Daoy (cell line): ENCODE data around the gene SHC1. TPM values are rescaled to one million over a fixed set of nuclear protein-coding genes. Genes with fewer than 3 reads are reported as not detected.

Experiments used
- DNase-seq: peaks from one replicate; pipeline ENCODE4 v3.0.0-alpha.2; 2015; ENCODE audit warnings: low read depth
- total RNA-seq: library from RNA; depleted of rRNA; stranded (reverse); fragments of >200 nt; shearing (Covaris generic); gene quantifications from 2 replicates; pipeline ENCODE4 v1.2.3, GENCODE V29; 2014

SHC1 gene
- total RNA-seq, 1 experiment from 2014 or later = 126 TPM

DNA sequence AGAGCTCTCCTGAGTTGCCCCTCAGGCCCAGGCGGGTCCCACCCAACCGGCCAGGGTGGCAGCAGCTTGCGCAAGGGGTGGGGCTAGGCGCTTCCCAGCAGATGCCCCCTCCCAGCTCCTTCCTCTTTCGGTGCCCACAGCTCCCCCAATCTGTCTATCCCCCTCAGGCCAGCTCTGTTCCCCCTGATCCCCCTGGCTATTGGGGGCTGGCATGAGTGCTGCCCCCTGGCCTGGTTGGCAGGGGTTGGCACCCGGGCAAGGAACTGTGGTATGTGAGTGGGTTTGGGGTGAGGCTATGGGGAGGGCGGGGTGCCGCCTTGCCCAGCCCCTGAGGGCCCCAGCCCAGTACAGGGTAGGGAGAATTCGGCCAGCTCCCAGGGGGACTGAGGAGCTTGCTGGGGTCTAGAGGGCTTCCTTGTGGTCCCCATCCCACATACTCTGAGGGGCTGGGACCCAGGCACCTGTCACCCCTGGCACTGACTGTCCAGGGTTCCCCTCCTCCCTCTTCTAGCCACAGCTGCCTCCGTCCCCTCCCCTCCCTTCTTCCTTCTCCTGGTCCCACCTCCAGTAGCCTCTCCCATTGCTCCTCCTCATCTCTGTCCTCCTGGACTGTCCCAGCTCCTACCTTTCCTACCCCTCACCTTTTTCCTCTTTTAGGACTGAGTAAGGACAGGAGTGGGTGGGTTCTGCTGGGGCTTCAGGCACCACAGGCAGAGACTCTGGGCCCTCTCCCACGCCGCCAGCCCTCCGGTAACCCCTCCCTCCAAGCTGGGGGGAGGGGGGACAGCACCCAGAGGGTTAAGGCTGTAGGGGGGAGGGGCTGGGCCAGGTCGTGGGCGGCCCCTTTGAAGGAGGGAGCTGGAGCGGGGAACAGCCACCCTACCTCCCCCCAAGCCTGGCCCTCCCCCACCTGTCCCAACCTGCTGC, 37.7 kb upstream of the SHC1 start:
- no peak for DNase-seq

DNA sequence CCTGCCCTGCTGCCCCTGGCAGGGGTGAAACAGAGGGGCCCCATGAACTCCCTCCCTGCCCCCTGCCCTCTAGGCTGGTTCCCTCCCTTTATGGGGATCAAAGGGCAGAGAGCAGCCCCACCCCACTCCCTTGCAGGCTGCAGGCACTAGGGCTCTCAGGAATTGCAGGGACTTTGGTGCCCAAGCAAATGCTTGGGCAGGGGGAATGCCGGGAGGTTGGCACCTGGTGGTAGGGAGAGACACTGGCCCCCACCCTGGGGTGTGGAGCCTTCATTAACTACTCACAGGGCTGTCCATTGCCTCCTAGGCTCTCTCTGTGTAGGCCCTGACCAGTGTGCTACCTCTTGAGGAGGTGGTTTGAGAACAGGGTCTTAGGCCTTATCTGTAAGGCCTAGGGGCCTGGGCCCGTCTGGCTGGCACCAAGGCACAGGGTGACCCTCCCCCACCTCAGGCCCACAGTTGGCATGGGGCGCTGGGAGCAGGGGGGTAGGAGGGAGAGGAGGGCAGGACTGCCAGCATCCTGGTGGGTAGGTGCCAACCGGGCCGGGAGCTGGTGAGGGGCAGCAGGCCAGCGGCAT, 36.8 kb upstream of the SHC1 start:
- no peak for DNase-seq

DNA sequence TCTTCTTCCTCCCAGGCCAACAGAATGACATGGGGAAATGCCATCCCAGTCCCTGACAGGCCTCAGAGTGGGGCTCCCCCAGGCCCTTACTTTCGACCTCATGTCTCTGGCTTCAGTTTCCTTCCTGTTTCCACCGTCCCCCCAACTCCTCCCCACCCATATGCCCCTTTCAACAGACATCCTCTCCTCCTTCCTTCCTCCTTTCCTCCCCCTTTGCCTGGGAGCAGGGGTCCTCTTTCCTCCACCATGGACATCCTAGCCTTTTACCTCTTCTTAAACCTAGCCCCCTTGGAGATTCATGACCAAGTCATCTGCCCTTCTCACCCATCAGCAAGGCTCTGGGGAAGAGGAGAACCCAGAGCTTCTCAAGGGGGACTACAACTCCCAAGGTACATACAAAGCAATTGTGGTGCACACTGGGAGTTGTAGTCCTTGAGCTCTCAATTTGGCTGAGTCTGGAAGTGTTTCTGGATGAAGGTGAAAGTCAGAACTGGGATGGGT, 36.1 kb upstream of the SHC1 start:
- no peak for DNase-seq

GRCh38 chr1:155005076-155006011, 34.8 kb upstream of the SHC1 start:
- DNase-seq = peak; percentile 49

DNA sequence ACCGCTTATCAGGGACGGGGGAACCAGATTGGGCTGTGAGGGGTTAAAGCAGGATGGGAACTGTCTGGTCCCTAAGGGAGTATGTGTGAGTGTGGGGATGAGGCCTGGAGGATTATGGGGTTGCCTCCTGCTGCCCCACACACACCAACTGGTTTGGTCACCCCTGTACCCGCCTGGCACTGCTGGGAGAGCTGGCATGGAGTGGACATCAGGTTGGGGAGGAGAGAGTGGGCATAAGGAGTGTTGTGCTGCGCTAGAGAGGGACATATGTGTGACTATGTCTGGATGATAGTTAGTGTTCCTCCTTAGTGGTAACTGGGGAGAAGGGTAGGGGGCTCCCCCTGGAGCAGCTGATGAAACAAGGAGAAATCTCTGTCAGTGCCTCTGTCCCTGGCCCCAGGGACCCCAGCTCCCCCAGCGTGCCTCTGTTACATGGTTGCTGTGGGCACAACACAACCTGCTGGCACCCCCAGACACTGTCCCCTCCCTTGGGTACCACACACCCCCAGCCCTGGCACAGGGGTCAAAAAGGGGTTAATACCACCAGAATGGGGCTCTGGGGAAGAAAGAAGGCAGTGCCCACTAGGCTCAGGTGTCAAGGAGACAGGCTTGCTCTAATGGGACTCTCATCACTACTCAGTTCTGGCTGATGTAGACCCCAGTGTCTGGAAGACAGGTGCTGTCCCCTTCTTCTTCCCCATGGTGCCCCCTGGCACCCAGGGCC, 34.0 kb upstream of the SHC1 start:
- DNase-seq = no peak

DNA sequence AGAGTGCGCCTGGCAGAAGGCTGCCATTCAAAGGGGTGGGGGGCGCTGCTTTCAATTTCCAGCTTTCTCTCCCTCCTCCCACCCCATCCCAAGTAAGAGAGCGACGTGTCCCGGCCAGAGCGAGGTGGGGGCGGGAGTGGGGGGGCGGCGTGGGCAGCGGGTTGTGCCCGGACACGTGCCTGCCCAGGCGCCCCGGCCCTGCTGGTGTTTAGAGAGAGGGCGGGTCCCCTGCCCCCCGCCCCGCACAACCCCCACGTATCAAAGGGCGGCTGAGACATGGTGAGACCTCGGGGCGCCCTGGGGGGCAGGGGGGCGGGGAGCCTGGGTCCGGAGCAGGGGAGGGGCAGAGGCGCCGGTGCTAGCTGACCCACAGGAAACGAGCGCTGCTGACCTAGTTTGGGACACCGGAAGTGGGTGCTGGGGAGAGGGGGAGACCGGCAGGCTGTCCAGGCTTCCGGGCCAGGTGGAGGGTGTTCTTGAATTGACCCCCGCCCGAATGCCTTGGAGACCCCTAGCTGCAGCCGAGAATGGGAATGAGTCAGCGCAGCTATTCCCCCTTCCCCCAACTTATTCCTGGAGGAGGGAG, 33.3 kb upstream of the SHC1 start:
- peak; percentile 68 for DNase-seq

DNA sequence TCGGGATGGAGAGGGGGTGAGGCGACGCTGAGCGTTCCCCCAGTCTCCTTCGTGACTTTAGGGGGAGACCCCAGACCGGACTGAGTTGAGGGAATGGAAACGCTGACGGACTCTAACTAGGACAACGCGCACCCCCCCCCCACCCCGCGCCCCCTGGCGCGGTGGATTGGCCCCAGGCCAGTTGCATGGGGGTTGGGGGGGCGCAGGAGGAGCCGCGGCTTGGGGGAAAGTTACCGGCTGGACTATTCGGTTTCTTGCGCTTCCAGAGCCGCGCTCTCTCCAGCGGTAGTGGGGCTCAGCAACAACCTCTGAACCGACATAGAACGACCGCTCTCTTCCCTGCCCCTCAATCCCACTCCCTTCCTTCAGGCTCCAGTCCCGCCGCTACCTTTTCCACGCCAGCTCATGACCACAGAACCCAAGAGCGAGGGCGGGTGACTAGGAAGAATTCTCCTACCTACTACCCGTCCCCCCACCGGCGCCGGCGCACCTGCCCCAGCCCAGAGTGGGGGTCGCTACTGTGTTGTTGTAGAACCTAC, 32.7 kb upstream of the SHC1 start:
- DNase-seq = peak; percentile 54

DNA sequence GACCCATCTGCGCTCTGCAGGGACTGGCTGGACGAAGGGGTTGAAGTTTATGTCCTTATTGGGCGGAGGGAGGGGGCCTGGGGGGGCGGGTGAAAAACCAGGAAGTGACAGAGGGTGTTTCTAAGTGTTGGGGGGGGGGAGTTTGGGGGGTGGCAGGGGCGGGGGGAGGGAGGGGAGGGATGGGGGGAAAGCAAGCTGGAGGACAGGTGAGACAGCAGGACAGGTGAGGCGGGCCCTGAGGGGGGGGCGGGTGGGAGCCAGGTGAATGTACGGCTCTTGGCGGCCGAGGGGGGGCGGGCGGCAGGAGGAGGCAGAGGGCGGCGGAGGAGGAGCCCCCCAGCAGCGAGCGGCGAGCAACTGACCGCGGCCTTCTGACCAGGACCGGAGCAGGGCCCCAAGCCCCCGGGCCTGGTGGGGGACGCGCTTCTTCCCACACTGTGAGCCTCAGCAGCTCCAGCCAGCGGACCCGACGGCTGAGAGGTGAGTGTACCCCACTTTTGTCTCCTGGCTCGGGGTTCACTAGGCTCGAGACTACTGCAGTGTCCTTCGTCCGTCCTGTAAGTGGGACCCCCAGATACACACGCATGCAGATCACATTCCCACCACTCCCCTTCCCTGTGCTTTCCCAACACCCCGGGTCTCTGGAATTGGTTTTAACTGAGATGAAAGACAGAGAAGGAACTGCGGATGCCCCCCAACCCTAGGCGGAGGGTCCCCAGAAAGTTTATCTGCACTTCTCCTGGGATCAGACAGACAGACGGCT, 32.1 kb upstream of the SHC1 start, which contains the start of gene ZBTB7B:
ZBTB7B (plus strand) TSS at position 339 of the 763 bp plus-strand sequence. CDS start 11,859 bp downstream, outside the sequence.
- peak; percentile 46 for DNase-seq

DNA sequence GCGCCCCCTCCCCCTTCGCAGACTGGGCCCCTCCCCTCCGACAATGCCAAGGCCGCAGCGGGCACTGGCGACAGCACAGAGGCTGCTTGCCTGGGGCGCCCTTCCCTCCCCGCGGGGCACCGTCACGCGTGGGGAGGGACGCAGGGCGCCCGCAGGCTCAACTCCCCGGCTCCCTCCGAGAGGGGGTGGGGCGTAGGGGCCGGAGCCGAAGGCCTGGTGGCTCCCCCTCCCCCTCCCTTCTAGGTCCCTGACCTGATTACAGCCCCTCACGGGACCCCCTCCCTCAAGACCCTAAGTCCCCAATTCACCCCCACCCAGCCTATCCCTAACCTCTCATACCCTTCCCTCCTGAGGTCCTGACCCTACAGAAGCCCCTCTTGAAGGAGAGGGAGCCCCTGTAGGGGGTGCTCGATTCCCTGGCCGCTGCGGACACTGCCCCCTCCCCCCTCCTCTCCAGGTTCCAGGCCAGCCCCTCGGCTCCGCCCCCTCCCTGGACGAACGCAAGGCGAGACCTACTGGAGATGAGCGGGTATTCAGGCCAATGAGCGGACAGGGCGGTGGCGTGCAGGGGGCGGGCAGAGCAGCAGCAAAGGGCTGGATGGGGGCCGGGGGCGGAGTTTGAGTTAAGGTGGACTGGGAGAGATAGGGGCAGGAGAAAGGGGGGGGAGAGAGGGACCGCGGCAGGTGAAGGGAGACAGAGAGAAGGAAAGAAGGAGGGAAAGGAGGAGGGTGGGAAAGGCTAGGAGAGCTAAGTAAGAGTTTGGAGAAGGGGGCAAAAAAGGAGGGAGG, 31.3 kb upstream of the SHC1 start:
- DNase-seq = peak; percentile 100

GRCh38 chr1:155001425-155001674, 30.8 kb upstream of the SHC1 start:
- no peak for DNase-seq

GRCh38 chr1:155000726-155001424, 30.3 kb upstream of the SHC1 start:
- peak; percentile 92 for DNase-seq

DNA sequence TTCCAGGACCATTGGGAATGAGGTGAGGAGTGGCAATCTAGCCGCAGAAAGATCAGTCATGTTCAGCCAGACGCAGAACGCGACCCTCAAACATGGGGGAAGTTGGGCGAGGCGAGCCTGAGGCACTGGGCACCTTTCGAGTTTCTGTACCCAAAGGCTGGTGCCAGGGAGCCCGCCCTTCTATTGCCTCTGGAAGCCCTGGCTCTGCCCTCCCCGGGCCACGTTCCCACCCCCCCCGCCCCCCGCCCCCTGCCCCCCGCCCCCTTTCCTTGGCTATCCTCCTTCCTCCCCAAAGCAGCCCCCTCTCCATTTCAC, 29.8 kb upstream of the SHC1 start:
- no peak for DNase-seq

DNA sequence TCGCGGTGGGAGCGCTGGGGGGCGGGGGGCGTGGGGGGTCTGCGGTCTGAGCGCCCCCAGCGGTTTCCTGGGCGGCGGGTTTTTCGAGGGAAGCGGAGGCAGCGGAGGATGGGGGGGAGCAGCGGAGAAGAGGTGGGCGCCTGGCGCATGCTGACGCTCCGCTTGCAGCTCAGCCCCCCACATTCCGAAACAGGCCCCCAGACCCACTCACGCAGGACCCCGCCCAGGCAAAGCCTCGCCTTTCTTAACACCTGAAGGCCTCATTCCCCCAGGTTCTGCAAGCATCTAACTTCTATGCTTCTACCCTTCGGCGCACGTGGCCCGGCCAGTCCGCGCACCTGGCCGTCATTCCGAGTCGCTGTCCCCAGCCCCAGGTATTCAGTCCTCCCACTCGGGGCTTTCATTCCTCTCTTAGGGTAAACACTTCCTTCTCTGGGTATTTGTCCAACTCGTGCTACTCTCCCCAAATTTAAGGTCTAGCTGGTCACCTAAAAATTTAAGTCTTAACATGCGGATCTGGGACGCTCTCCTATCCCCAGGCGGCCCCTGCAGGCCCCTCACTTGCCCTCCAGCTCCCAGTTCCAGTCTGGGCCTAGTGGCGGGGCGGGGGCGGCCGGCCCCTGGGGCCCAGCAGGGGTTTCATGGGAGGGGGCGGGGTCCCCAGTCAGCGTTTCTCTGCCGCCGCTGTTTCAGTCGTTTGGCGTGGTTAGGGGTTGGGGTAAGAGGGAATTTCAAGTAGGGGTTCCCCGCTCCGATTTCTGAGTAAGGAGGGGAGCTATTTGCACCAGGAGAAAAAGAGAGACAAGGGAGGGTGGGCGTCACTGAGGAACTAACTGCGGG, 29.2 kb upstream of the SHC1 start:
- DNase-seq = no peak

DNA sequence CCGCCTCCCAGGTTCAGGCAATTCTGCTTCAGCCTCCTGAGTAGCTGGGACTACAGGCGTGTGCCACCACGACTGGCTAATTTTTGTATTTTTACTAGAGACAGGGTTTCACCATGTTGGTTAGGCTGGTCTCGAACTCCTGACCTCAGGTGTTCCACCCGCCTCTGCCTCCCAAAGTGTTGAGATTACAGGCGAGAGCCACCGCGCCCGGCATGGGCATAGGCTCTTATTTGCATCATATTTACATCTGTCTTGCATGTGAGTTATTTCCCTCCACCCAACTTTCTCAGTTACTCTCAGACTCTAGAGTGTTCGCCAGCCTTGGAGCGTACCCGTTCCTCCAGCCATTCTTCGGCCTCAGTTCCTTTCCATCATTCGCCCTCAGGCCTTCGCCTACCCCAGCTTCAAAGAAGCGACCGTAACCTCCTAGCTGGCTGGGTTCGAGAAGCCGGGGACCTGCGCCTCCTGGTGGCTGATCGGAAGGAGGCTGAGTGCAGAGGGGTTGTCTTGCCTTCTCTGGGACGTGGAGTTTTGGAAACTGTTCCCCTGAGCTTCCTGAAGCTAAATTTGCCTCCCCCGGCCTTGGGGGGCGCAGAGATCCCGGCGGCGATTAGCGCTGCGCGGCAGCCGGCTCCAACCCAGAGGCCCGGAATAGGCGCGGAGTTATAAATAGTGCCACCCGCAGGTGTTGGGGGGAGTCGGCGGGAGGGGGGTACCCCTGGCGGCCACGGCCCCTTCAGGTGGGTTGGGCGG, 28.4 kb upstream of the SHC1 start:
- DNase-seq = peak; percentile 80

DNA sequence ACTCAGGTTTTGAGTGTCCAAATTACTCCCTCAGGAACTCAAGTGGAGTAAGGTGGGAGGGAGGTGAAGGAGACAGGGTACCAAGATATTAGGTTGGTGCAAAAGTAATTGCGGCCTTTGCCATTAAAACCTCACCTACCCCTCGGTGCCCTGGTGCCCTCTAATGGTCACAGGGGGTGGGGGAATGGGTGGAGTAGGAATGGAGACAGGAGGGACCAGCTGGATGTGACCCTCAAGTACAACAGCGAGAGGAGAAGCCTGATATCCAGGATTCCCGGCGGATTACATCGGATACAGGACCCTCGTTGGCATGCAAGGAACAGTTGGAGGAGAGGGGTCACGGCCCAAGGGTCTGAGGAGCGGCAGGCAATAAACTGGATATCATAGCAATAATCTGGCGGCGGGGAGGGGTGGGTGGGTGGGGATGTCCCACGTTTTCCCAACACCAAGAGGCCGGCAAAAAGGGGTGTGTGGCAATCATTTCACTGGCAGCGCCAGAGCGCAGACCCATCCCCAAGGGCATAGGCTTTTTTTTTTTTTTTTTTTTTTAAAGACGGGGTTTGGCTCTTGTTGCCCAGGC, 27.7 kb upstream of the SHC1 start:
- DNase-seq = no peak

- DNase-seq = no peak
These were observed 26.6 kb upstream of the SHC1 start for GRCh38 chr1:154996966-154997701.
